ENCODE results near the gene SCNN1G.

DNA sequence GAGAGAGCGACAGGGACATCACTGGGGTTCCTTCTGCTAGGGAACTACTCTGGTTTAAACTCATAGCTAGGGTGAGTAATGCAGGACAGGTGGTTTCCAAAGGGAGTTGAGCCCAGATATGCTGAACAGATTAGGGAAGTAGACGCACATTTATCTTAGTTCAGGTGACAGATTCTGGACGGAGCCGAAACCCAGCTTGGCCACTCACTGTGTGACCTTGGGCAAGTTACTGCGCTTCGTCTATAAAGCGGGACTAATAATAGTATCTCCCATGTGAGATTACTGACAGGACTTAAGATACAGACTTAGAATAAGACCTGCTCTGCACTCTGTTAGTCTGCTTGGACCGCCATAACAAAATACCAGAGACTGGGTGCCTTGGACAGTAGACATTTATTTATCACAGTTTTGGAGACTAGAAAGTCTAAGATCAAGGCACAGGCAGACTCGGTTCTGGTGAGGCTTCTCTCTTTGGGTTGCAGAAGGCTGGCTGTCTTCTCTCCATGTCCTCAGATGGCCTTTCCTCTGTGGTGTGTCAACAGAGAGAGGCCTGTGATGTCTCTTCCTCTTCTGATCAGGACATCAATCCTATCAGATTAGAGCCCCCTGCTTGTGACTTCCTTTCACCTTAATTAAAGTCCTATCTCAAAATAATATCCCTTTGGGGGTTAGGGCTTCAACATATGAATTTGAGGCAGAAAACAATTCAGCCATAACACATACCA lies 12.1 kb downstream of the SCNN1G start:
- TF ChIP-seq, protein P1, sequence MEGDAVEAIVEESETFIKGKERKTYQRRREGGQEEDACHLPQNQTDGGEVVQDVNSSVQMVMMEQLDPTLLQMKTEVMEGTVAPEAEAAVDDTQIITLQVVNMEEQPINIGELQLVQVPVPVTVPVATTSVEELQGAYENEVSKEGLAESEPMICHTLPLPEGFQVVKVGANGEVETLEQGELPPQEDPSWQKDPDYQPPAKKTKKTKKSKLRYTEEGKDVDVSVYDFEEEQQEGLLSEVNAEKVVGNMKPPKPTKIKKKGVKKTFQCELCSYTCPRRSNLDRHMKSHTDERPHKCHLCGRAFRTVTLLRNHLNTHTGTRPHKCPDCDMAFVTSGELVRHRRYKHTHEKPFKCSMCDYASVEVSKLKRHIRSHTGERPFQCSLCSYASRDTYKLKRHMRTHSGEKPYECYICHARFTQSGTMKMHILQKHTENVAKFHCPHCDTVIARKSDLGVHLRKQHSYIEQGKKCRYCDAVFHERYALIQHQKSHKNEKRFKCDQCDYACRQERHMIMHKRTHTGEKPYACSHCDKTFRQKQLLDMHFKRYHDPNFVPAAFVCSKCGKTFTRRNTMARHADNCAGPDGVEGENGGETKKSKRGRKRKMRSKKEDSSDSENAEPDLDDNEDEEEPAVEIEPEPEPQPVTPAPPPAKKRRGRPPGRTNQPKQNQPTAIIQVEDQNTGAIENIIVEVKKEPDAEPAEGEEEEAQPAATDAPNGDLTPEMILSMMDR (IDR thresholded peaks at IDR 0.05), result no peak
- TF ChIP-seq POLR2A (IDR thresholded peaks at IDR 0.05) (no peak), EP300 (IDR thresholded peaks at IDR 0.05) (no peak)

Measured in tibial nerve (tissue), 4 donors.